Measurements from ENCODE around the gene LPCAT2. TPM values are rescaled to one million over a fixed set of nuclear protein-coding genes. Genes with fewer than 3 reads are reported as not detected.

Gene LPCAT2
- total and polyA plus RNA-seq, 2 of the 13 experiments (the other 11 are each of a cell fraction or from before 2014, with no cell fraction given): 9.9 to 17.6 TPM

GRCh38 chr16:55508941-55509931 lies at the start of gene LPCAT2 (continued):
- TF ChIP-seq ZNF710 (CRISPR knock-in tag; IDR thresholded peaks at IDR 0.05; ENCODE audit: borderline replicate concordance) (peak; percentile 16; the same call in 1 of the 2 replicates), ATF7 (IDR thresholded peaks at IDR 0.05) (no peak), ATF7 (CRISPR knock-in tag; IDR thresholded peaks at IDR 0.05) (no peak), FOXC1 (CRISPR knock-in tag; IDR thresholded peaks at IDR 0.05; ENCODE audit: borderline replicate concordance) (no peak), PRMT3 (CRISPR knock-in tag; IDR thresholded peaks at IDR 0.05; ENCODE audit: borderline replicate concordance, low read depth) (no peak), SAP130 (CRISPR knock-in tag; IDR thresholded peaks at IDR 0.05; ENCODE audit: low read depth) (peak; percentile 48), ZNF879 (CRISPR knock-in tag; IDR thresholded peaks at IDR 0.05) (no peak), ZNF264 (CRISPR knock-in tag; IDR thresholded peaks at IDR 0.05) (no peak), FOXP1 (IDR thresholded peaks at IDR 0.05) (no peak), FOXP1 (CRISPR knock-in tag; IDR thresholded peaks at IDR 0.05) (no peak), HOMEZ (CRISPR knock-in tag; IDR thresholded peaks at IDR 0.05; ENCODE audit: low read depth) (no peak), ZNF160 (CRISPR knock-in tag; IDR thresholded peaks at IDR 0.05) (peak; percentile 72; the same call in 1 of the 2 replicates), FOXA1 (IDR thresholded peaks at IDR 0.05) (no peak), FOXA1 (CRISPR knock-in tag; IDR thresholded peaks at IDR 0.05) (no peak), CEBPG (CRISPR knock-in tag; IDR thresholded peaks at IDR 0.05) (no peak), ZIK1 (CRISPR knock-in tag; IDR thresholded peaks at IDR 0.05; ENCODE audit: borderline replicate concordance, low read depth) (no peak), ATF2 (CRISPR knock-in tag; IDR thresholded peaks at IDR 0.05) (no peak), CHD2 (IDR thresholded peaks at IDR 0.05; ENCODE audit: low read depth, low read length) (no peak), SMARCE1 (IDR thresholded peaks at IDR 0.05; ENCODE audit: borderline replicate concordance) (no peak), ZNF224 (CRISPR knock-in tag; IDR thresholded peaks at IDR 0.05) (no peak), ZBTB21 (CRISPR knock-in tag; IDR thresholded peaks at IDR 0.05) (no peak), CSRNP1 (CRISPR knock-in tag; IDR thresholded peaks at IDR 0.05) (peak; percentile 69; the same call in 1 of the 2 replicates), FUBP1 (CRISPR knock-in tag; IDR thresholded peaks at IDR 0.05; ENCODE audit: borderline replicate concordance) (no peak)

Data from HepG2 (cell line).